Liver (tissue), 9 donors: ENCODE data around the gene SPAG17. TPM values are rescaled to one million over a fixed set of nuclear protein-coding genes. Genes with fewer than 3 reads are reported as not detected.

Source experiments
- DNase-seq: peaks from one replicate; pipeline ENCODE4 v3.0.0-alpha.2; 2017; ENCODE audit warnings: low spot score
- H3K27ac ChIP-seq, 2 donors: one replicate each; pipeline ENCODE4 v1.7.0; 2013; ENCODE audit warnings: inconsistent platforms in 2 of 2, low read length in 2 of 2, control low read depth in 1 of 2, low read depth in 1 of 2, mild to moderate bottlenecking in 1 of 2
- H3K27me3 ChIP-seq, 4 donors: one replicate each; pipeline versions ENCODE4 v1.6.1 to v1.7.0; 2013; ENCODE audit warnings: low read length in 3 of 4, inconsistent platforms in 1 of 4, mild to moderate bottlenecking in 1 of 4, moderate library complexity in 1 of 4; ENCODE audit not compliant: control insufficient read depth in 4 of 4, insufficient read depth in 4 of 4
- H3K36me3 ChIP-seq, 4 donors: one replicate each; pipeline versions ENCODE4 v1.6.1 to v1.7.0; 2013; ENCODE audit warnings: low read length in 3 of 4, mild to moderate bottlenecking in 3 of 4, low read depth in 1 of 4, moderate library complexity in 1 of 4; ENCODE audit not compliant: control insufficient read depth in 4 of 4, insufficient read depth in 3 of 4
- H3K4me1 ChIP-seq, 4 donors: one replicate each; pipeline versions ENCODE4 v1.6.1 to v1.7.0; 2013; ENCODE audit warnings: low read length in 3 of 4, mild to moderate bottlenecking in 3 of 4, moderate library complexity in 1 of 4; ENCODE audit not compliant: control insufficient read depth in 4 of 4, insufficient read depth in 4 of 4
- H3K4me3 ChIP-seq, 3 donors: one replicate each; pipeline versions ENCODE4 v1.6.1 to v1.7.0; 2013; ENCODE audit warnings: low read length in 3 of 3, control low read depth in 1 of 3, low read depth in 1 of 3, mild to moderate bottlenecking in 1 of 3
- H3K9ac ChIP-seq, 2 donors: one replicate each; pipeline ENCODE4 v1.7.0; 2013; ENCODE audit warnings: low read length in 2 of 2, mild to moderate bottlenecking in 2 of 2, moderate library complexity in 2 of 2, control low read depth in 1 of 2, low read depth in 1 of 2
- H3K9me3 ChIP-seq, 4 donors: one replicate each; pipeline versions ENCODE4 v1.6.1 to v1.7.0; 2013; ENCODE audit warnings: low read length in 3 of 4; ENCODE audit not compliant: control insufficient read depth in 4 of 4
- ATF3 ChIP-seq: IDR thresholded peaks from 2 replicates; pipeline ENCODE4 v1.6.1; 2016; ENCODE audit warnings: antibody characterized with exemption
- FOXA1 ChIP-seq: IDR thresholded peaks from 2 replicates; pipeline ENCODE4 v1.6.1; 2016; ENCODE audit warnings: antibody characterized with exemption
- FOXA2 ChIP-seq: IDR thresholded peaks from 2 replicates; pipeline ENCODE4 v1.6.1; 2016; ENCODE audit warnings: antibody characterized with exemption
- HNF4A ChIP-seq, 2 donors: conservative IDR thresholded peaks; 2 replicates each; pipeline ENCODE4 v1.6.1; 2016; ENCODE audit warnings: antibody characterized with exemption in 2 of 2, mild to moderate bottlenecking in 2 of 2
- HNF4G ChIP-seq: IDR thresholded peaks from 2 replicates; pipeline ENCODE4 v1.6.1; 2016; ENCODE audit warnings: antibody characterized with exemption
- JUND ChIP-seq, 2 donors: IDR thresholded peaks; 2 replicates each; pipeline ENCODE4 v1.6.1; 2016; ENCODE audit warnings: antibody characterized with exemption in 2 of 2
- MAX ChIP-seq: IDR thresholded peaks from 2 replicates; pipeline ENCODE4 v1.6.1; 2016; ENCODE audit warnings: antibody characterized with exemption
- RAD21 ChIP-seq, 2 donors: IDR thresholded peaks; 2 replicates each; pipeline ENCODE4 v1.6.1; 2016; ENCODE audit warnings: antibody characterized with exemption in 2 of 2, mild to moderate bottlenecking in 2 of 2
- REST ChIP-seq: IDR thresholded peaks from 2 replicates; pipeline ENCODE4 v1.6.1; 2016; ENCODE audit warnings: antibody characterized with exemption, mild to moderate bottlenecking
- RXRA ChIP-seq, 2 donors: IDR thresholded peaks; 2 replicates each; pipeline ENCODE4 v1.6.1; 2017 to 2018; ENCODE audit warnings: antibody characterized with exemption in 2 of 2, mild to moderate bottlenecking in 1 of 2
- SP1 ChIP-seq: IDR thresholded peaks from 2 replicates; pipeline ENCODE4 v1.6.1; 2018; ENCODE audit warnings: antibody characterized with exemption, mild to moderate bottlenecking
- TAF1 ChIP-seq: conservative IDR thresholded peaks from 2 replicates; pipeline ENCODE4 v1.6.1; 2016; ENCODE audit warnings: antibody characterized with exemption, mild to moderate bottlenecking
- ZBTB33 ChIP-seq: IDR thresholded peaks from 2 replicates; pipeline ENCODE4 v1.6.1; 2016; ENCODE audit warnings: antibody characterized with exemption
- WGBS: extraction: QIAGEN DNeasy Blood & Tissue Kit; methylation state at CpG from one replicate; pipeline ENCODE4 v1.1.7; 2013; 5-methylcytosine and 5-hydroxymethylcytosine counted together
- polyA plus RNA-seq, 2 donors: library from polyadenylated mRNA; stranded (reverse) in 1 of 2; unstranded in 1 of 2; fragments of 200-250 nt in 1 of 2; fragments of >200 nt in 1 of 2; fragmentation: Nextera tagmentation in 1 of 2; extraction: Ambion mirVana in 1 of 2; gene quantifications; one replicate each; pipeline versions ENCODE4 v1.2.1 to v1.2.3, GENCODE V29; 2013 to 2015
- total RNA-seq, 2 donors: library from RNA; depleted of rRNA; stranded (reverse); fragments of >200 nt; gene quantifications; one replicate each; pipeline ENCODE4 v1.2.3, GENCODE V29; 2014
- TF ChIP-seq, protein P1 (sequence below): fragments of 150-350 bp; IDR thresholded peaks from 2 replicates; pipeline ENCODE4 v1.5.1; 2017; ENCODE audit warnings: improper control_type of control experiment, low read depth, low read length; ENCODE audit not compliant: missing input control
- donor health status: healthy.
- donor health status: healthy.
- donor health status: healthy.
- donor health status: healthy.
- donor health status: healthy.

Gene SPAG17
- total and polyA plus RNA-seq, 4 donors: 0.17 to 0.75 TPM; not detected in 2

DNA sequence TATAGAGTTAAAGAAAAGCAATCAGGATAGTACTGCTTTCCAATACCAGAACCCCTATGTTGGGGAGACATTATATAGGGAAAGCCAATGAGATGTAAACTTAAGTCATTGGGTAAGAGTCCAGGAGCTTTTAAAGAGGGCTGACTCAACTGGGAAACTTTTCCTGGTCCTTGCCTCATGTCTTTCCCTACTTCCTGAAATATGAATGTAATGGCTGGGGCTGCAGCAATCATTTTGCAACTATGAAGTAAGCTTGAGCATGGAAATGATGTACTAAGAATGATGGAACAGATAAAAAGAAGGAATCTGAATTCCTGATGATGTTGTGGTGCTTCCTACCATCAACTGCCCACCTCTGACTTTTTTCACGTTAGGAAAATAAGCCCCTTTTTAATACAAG lies 199.8 kb downstream of the SPAG17 start (continued):
- no peak for TF ChIP-seq ZBTB33

DNA sequence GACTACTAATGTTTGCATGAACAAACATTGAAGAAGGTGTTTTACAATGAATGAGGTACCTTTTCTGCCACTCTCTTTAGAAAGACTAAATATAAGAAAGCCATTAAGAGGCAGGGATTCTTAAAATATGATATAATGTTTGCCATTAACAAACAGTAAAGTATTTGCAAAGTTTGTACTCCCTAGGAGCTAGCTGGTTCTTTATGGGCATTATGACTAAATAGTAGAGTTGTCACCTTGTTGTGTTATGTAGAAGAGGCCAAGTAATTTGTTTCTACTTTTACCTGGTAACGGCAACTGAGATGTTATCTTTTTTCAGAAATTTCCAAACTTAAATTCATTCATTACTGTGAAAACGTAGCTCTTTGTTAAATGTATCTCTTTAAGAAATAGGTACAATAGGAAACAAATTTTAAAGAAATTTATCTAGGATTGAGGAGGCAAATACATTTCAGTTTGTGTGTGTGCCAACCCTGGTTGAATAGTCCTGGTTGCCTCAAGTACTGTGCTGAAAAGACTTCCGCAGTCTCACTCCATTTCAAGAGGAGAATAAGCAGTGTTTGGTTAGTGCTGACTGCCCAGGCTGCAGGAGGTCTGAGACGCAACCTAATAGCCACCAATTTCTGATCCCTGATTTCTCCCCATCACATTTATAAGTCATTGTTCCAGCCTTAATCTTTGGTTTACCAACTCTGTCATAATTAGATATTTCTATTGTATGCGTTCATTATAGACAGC lies 203.4 kb downstream of the SPAG17 start:
- WGBS: 84% methylated on average over 5 of the region's 5 CpGs
- H3K9me3 ChIP-seq: no peaks in the 10 kb centered on the region
- H3K4me1 ChIP-seq: no peaks in the 10 kb centered on the region
- no peak overlapping the region for H3K4me3 ChIP-seq
- TF ChIP-seq ZBTB33: no peak
- TF ChIP-seq, protein P1, sequence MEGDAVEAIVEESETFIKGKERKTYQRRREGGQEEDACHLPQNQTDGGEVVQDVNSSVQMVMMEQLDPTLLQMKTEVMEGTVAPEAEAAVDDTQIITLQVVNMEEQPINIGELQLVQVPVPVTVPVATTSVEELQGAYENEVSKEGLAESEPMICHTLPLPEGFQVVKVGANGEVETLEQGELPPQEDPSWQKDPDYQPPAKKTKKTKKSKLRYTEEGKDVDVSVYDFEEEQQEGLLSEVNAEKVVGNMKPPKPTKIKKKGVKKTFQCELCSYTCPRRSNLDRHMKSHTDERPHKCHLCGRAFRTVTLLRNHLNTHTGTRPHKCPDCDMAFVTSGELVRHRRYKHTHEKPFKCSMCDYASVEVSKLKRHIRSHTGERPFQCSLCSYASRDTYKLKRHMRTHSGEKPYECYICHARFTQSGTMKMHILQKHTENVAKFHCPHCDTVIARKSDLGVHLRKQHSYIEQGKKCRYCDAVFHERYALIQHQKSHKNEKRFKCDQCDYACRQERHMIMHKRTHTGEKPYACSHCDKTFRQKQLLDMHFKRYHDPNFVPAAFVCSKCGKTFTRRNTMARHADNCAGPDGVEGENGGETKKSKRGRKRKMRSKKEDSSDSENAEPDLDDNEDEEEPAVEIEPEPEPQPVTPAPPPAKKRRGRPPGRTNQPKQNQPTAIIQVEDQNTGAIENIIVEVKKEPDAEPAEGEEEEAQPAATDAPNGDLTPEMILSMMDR: no peak
- no peaks in the 10 kb centered on the region for H3K36me3 ChIP-seq
- H3K9ac ChIP-seq: no peak overlapping the region
- DNase-seq: no peak
- no peaks in the 10 kb centered on the region for H3K27me3 ChIP-seq
- H3K27ac ChIP-seq: no peak overlapping the region

- H3K4me3 ChIP-seq: no peak overlapping the region
- 67% methylated on average over 3 of the region's 3 CpGs for WGBS
- DNase-seq: no peak
- TF ChIP-seq HNF4G (no peak), SP1 (no peak), FOXA1 (no peak), TAF1 (no peak), HNF4A (conservative IDR thresholded peaks at IDR 0.05) (no peak), REST (no peak), JUND (IDR thresholded peaks at IDR 0.05) (no peak), RAD21 (IDR thresholded peaks at IDR 0.05) (no peak), RXRA (IDR thresholded peaks at IDR 0.05) (no peak), FOXA2 (no peak), ATF3 (no peak), MAX (no peak), ZBTB33 (no peak)
- TF ChIP-seq, protein P1: no peak
Observed at GRCh38 chr1:117976381-117976780, 208.6 kb downstream of the SPAG17 start.

More at GRCh38 chr1:117976381-117976780, 208.6 kb downstream of the SPAG17 start:
- no peaks in the 10 kb centered on the region for H3K9me3 ChIP-seq
- H3K27ac ChIP-seq: no peak overlapping the region
- no peak overlapping the region for H3K9ac ChIP-seq
- no peaks in the 10 kb centered on the region for H3K27me3 ChIP-seq
- no peaks in the 10 kb centered on the region for H3K4me1 ChIP-seq
- no peaks in the 10 kb centered on the region for H3K36me3 ChIP-seq
